GM18498 (cell line): ENCODE measurements around the gene ARHGDIB.
A peak's percentile ranks its signal among the peaks of the same experiment; 100 is the strongest.

Source experiments
- ATAC-seq: cut with Tn5 transposase; IDR thresholded peaks from one replicate; pipeline ENCODE4 v1.9.1; 2021; ENCODE audit warnings: mild to moderate bottlenecking, moderate library complexity; ENCODE audit not compliant: unreplicated experiment

The ARHGDIB gene

DNA sequence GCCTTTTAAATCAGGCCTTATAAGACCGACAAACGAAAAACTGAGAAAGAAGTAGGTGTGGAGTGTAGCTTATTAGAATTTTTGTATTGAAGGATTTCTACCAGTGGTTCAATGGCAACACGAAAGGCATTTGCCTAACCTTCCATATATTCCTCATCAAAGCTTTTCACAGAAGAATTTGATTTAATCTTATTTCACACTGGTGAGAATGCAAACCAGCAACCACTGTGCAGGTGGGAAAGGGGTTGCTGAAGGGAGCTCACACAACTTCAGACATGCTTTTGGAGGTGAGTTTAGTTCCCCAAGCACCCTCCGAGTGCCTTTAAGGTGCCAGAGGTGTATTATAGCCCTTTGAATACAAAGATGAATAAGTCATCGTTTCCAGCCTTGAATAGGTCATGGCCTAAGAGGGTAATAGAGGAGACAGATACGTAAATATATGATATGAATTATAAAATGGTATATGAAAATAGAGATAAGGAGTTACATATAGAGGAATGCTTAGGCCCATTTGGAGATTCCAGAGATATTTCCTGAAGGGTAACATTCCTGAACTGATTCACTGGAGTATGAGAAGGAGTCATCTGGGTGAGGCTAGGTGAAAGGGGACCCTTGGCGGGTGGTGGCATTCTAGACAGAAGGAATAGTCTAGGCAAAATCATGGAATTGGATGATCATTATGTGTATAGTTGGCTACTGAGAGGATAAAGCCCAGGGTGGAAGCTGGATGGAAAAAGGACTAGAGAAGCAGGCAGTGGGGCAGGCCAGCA, 29.4 kb downstream of the ARHGDIB start:
- no peak for ATAC-seq

- no peak for ATAC-seq
These were observed 30.0 kb downstream of the ARHGDIB start for GRCh38 chr12:14931359-14931758.

DNA sequence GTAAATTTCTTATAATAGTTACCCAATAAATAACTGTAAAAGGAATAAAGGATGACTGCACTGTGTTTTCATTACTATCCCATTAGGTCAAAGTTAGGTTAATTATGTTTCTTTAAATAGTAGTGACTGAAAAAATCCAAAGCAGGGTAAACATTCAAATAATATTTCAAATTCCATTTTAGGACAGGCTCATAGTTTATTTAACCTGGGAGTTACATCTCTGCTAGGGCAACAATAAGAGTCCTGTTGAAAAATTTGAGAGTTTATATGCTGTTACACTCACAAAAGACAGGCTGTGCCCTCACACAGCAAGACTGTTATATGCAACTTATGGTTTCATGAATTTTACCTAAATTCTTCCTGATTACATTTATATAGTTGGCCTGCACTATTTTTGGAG, 31.1 kb downstream of the ARHGDIB start:
- no peak for ATAC-seq

- no peak for ATAC-seq
These were observed 32.5 kb downstream of the ARHGDIB start for GRCh38 chr12:14928931-14929330.

GRCh38 chr12:14927267-14927666, 34.1 kb downstream of the ARHGDIB start:
- no peak for ATAC-seq

DNA sequence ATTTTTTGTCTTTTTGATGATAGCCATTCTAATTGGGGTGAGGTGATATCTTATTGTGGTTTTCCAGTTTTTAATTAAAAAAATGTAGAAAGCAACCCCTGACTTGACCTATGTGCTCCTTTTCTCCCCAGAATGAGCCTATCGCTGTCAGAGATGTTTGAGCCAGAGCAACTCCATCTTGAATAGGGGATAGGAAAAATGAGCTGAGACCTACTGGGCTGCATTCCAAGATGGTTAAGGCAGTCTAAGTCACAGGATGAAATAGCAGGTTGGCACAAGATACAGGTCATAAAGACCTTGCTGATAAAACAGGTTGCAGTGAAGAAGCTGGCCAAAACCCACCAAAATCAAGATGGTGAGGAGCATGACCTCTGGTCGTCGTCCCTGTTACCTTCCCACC, 36.9 kb downstream of the ARHGDIB start:
- ATAC-seq = no peak

- no peak for ATAC-seq
These were observed 37.5 kb downstream of the ARHGDIB start for GRCh38 chr12:14923944-14924343.

DNA sequence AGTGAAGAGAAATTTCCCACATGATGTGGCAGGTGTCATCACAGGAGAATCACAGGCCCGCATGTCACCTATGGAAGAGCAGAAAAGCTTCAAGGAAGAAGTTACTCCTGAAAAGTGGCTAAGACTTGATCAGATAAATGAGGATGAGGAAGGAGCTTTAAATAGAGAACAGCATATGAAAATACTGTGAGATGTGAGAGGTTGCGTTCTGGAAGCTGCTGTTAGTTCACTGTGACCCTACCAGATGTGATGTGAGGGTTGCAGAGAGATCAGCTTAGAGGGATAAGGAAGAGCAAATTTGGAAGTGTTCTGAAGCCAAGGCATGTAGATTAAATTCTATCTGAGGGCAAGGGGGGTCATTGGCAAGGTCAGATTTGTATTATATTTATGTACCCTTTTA, 40.2 kb downstream of the ARHGDIB start:
- ATAC-seq = peak; percentile 69

GRCh38 chr12:14920475-14921126, 40.8 kb downstream of the ARHGDIB start:
- peak; percentile 87 for ATAC-seq

DNA sequence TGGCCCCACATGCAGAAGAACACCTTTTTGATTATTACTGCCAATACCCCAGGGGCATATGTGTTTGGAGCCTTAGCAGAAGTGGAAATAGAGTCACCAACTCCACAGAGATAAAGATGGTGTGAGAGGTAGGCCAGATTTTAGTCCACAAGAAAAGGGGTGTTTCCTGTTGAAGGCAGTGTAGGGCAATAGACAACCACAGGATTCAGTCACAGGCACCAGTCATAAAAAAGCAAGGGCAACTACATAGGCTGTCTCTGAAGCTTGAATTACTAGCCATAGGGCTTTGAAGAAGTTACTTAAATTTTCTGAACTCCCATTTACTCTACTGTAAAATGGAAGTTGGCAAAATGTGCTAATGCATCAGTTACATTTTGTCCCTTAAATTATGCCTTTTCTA, 41.9 kb downstream of the ARHGDIB start:
- ATAC-seq = no peak

GRCh38 chr12:14915736-14916135, 45.7 kb downstream of the ARHGDIB start:
- no peak for ATAC-seq

- no peak for ATAC-seq
These were observed 48.0 kb downstream of the ARHGDIB start for GRCh38 chr12:14913381-14913781.

GRCh38 chr12:14911131-14911530, 50.3 kb downstream of the ARHGDIB start:
- ATAC-seq = no peak

- ATAC-seq = no peak
These were observed 51.1 kb downstream of the ARHGDIB start for GRCh38 chr12:14910090-14910915.

- ATAC-seq = no peak
These were observed 53.4 kb downstream of the ARHGDIB start for GRCh38 chr12:14907953-14908352.

- ATAC-seq = no peak
These were observed 55.3 kb downstream of the ARHGDIB start for GRCh38 chr12:14906114-14906513.

GRCh38 chr12:14905269-14906004, 56.0 kb downstream of the ARHGDIB start:
- no peak for ATAC-seq

DNA sequence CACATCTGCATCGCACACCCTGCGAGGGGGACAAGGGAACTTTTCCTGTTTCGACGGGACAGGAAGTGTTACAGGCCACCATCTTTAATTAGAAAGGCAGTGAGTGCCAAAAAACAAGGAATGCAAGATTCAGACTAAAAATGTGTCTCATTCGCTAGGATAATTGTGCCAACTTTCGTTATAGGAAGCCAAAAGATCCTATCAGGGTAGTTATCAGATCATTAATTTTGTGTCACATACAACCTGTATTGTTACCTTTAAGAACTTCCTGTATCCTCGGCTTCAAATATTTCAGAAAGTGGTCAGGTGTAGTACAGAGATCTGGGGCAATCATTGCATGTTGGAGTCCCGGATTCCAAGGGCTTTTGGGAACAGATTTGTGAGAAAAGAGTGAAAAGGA, 56.5 kb downstream of the ARHGDIB start:
- no peak for ATAC-seq

GRCh38 chr12:14903386-14904098, 57.9 kb downstream of the ARHGDIB start:
- ATAC-seq = no peak

DNA sequence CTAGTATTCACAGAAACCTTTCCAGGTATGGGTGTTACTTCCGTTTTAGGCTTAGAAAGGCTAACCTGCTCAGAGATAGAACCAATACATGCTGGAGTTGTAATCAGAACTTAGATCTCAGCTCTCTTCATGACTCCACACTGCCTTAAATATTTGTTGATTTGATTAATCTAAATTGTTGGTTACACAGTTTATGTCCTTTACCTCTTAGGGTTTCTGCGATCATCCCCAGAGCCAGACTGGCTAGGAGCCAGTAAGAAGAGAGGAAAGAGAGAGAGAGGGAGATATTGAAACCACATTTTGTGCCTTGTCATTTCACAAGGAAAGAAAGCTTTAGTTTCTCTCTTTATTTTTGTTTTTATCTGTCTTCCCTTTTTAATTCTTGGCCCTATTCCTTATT, 58.9 kb downstream of the ARHGDIB start:
- no peak for ATAC-seq

DNA sequence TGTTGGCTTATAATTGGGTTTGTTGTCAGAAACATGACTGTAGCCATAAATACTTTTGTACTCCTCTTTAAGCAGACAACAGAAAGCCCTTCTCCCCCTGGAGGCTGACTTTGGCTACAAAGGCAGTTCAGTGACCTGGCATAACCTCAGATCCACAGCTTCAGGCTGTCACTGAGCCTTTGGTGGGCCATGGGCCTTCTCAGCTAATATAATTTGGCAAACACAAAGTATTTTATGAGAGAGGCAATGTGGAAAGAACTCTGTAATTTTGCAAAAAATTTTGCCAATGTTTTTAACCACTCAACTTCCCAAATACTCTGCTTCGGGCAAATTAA, 60.2 kb downstream of the ARHGDIB start:
- ATAC-seq = no peak
